OCI-LY3 (cell line): ENCODE results near the gene FBN2.

Experiments
- H2AFZ ChIP-seq: fragments of 200-600, 300-600 bp; shearing (Covaris generic); 2 replicates; pipeline ENCODE4 v1.6.0; 2014; ENCODE audit warnings: antibody characterized with exemption, low read depth, low read length
- H3K27ac ChIP-seq: fragments of 200-600, 300-600 bp; sonication (generic); 2 replicates; pipeline ENCODE4 v1.5.1; 2014; ENCODE audit warnings: mild to moderate bottlenecking, low read length, moderate library complexity, mixed read lengths
- H3K27me3 ChIP-seq: fragments of 200-600, 300-600 bp; sonication (generic); 2 replicates; pipeline ENCODE4 v1.6.1; 2014; ENCODE audit warnings: low read depth, low read length, mixed read lengths
- H3K36me3 ChIP-seq: fragments of 200-600, 300-600 bp; sonication (generic); replicated peaks from 2 replicates; pipeline ENCODE3; 2014; ENCODE audit warnings: low read depth, low read length, mixed read lengths
- H3K4me1 ChIP-seq: fragments of 300-600, 200-600 bp; sonication (generic); 2 replicates; pipeline ENCODE4 v1.6.1; 2014; ENCODE audit warnings: low read length, mixed read lengths
- H3K4me2 ChIP-seq: fragments of 200-600, 300-600 bp; sonication (generic); 2 replicates; pipeline ENCODE4 v1.6.1; 2014; ENCODE audit warnings: low read length, mixed read lengths
- H3K4me3 ChIP-seq: fragments of 300-600, 200-600 bp; sonication (generic); 2 replicates; pipeline ENCODE4 v1.5.1; 2014; ENCODE audit warnings: antibody characterized with exemption, mild to moderate bottlenecking, low read length, moderate library complexity
- H3K79me2 ChIP-seq: fragments of 300-600, 200-600 bp; shearing (Covaris generic); 2 replicates; pipeline ENCODE4 v1.6.1; 2014; ENCODE audit warnings: mild to moderate bottlenecking, low read length, mixed read lengths
- H3K9ac ChIP-seq: fragments of 300-600, 200-600 bp; shearing (Covaris generic); 2 replicates; pipeline ENCODE4 v1.6.0; 2014; ENCODE audit warnings: mild to moderate bottlenecking, low read length, moderate library complexity
- H3K9me3 ChIP-seq: fragments of 200-600, 300-600 bp; shearing (Covaris generic); 2 replicates; pipeline ENCODE4 v1.6.1; 2014; ENCODE audit warnings: low read length, mixed read lengths; ENCODE audit not compliant: insufficient read depth
- H4K20me1 ChIP-seq: fragments of 200-600, 300-600 bp; sonication (generic); 2 replicates; pipeline ENCODE4 v1.6.1; 2016; ENCODE audit warnings: low read length, mixed read lengths; ENCODE audit not compliant: insufficient read depth
- EZH2phosphoT487 ChIP-seq: fragments of 200-600 bp; shearing (Covaris generic); IDR thresholded peaks from 2 replicates; pipeline ENCODE4 v1.6.1; 2018; ENCODE audit warnings: antibody characterized with exemption, mixed run types, low read depth
- TF ChIP-seq, protein P1 (sequence below): fragments of 200-600, 300-600 bp; sonication (generic); IDR thresholded peaks from 2 replicates; pipeline ENCODE4 v1.5.1; 2014; ENCODE audit warnings: antibody characterized with exemption, low read length, low read depth

The FBN2 gene

GRCh38 chr5:128236334-128236733 lies 301.7 kb downstream of the FBN2 start:
- H3K4me3 ChIP-seq, result no peak overlapping the region
- no peaks in the 10 kb centered on the region for H3K36me3 ChIP-seq
- TF ChIP-seq, protein P1, sequence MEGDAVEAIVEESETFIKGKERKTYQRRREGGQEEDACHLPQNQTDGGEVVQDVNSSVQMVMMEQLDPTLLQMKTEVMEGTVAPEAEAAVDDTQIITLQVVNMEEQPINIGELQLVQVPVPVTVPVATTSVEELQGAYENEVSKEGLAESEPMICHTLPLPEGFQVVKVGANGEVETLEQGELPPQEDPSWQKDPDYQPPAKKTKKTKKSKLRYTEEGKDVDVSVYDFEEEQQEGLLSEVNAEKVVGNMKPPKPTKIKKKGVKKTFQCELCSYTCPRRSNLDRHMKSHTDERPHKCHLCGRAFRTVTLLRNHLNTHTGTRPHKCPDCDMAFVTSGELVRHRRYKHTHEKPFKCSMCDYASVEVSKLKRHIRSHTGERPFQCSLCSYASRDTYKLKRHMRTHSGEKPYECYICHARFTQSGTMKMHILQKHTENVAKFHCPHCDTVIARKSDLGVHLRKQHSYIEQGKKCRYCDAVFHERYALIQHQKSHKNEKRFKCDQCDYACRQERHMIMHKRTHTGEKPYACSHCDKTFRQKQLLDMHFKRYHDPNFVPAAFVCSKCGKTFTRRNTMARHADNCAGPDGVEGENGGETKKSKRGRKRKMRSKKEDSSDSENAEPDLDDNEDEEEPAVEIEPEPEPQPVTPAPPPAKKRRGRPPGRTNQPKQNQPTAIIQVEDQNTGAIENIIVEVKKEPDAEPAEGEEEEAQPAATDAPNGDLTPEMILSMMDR, result no peak
- no peak for TF ChIP-seq EZH2phosphoT487
- H3K9me3 ChIP-seq, result no peaks in the 10 kb centered on the region
- no peak overlapping the region for H3K9ac ChIP-seq
- H3K79me2 ChIP-seq, result no peaks in the 10 kb centered on the region
- no peaks in the 10 kb centered on the region for H4K20me1 ChIP-seq
- peak overlapping the region; percentile 22; the same call in 1 of the 2 replicates for H3K4me2 ChIP-seq
- H3K27me3 ChIP-seq, result no peaks in the 10 kb centered on the region
- H2AFZ ChIP-seq, result no peak overlapping the region
- peaks cover 17% of the 10 kb centered on the region for H3K4me1 ChIP-seq
- no peak overlapping the region for H3K27ac ChIP-seq

GRCh38 chr5:128234928-128235641 lies 303.0 kb downstream of the FBN2 start:
- Histone ChIP-seq H3K27ac (no peak overlapping the region), H3K36me3 (no peaks in the 10 kb centered on the region), H4K20me1 (no peaks in the 10 kb centered on the region), H3K27me3 (no peaks in the 10 kb centered on the region), H3K4me3 (no peak overlapping the region), H3K4me2 (no peak overlapping the region), H2AFZ (no peak overlapping the region), H3K9ac (no peak overlapping the region), H3K9me3 (no peaks in the 10 kb centered on the region), H3K4me1 (peaks cover 17% of the 10 kb centered on the region), H3K79me2 (no peaks in the 10 kb centered on the region)
- TF ChIP-seq EZH2phosphoT487, result no peak
- TF ChIP-seq, protein P1, result no peak

GRCh38 chr5:128228521-128228920 lies 309.5 kb downstream of the FBN2 start:
- Histone ChIP-seq H3K27me3 (no peaks in the 10 kb centered on the region), H3K79me2 (no peaks in the 10 kb centered on the region), H3K36me3 (no peaks in the 10 kb centered on the region), H3K9me3 (no peaks in the 10 kb centered on the region), H3K4me3 (no peak overlapping the region), H3K4me2 (no peak overlapping the region), H4K20me1 (no peaks in the 10 kb centered on the region), H3K4me1 (no peaks in the 10 kb centered on the region), H3K9ac (no peak overlapping the region), H3K27ac (no peak overlapping the region), H2AFZ (no peak overlapping the region)
- TF ChIP-seq EZH2phosphoT487, result no peak
- TF ChIP-seq, protein P1, result no peak

DNA sequence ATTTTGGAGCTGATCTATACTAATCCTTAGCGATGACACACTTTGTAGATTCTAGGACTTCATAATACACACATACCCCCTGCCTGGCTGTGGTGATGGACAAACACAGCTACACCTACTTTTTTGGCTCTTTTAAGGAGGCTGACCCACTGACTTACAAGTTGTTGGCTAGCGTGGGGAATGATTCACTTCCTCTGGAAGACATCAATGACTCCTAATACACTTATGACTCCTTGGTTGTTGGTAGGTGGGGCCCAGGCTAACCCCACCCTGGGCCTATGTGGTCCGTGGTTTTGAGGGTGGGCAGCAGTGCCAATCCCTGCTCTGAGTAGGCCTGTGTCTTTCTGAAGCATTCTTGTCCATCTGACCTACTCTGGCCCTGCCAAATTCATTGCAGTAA lies 310.0 kb downstream of the FBN2 start:
- H3K79me2 ChIP-seq, result no peaks in the 10 kb centered on the region
- H3K4me2 ChIP-seq, result no peak overlapping the region
- H2AFZ ChIP-seq, result no peak overlapping the region
- no peaks in the 10 kb centered on the region for H3K9me3 ChIP-seq
- no peak overlapping the region for H3K4me3 ChIP-seq
- no peaks in the 10 kb centered on the region for H3K27me3 ChIP-seq
- no peaks in the 10 kb centered on the region for H3K36me3 ChIP-seq
- no peaks in the 10 kb centered on the region for H4K20me1 ChIP-seq
- TF ChIP-seq EZH2phosphoT487, result no peak
- TF ChIP-seq, protein P1, result no peak
- H3K4me1 ChIP-seq, result no peaks in the 10 kb centered on the region
- no peak overlapping the region for H3K27ac ChIP-seq
- no peak overlapping the region for H3K9ac ChIP-seq
